CD4-positive, alpha-beta T cell treated with Interleukin-4 for 1 hour (primary cell): ENCODE data around the gene KIAA1217.

ENCODE experiments used
- DNase-seq, 2 donors: peaks; one replicate each; pipeline ENCODE4 v3.0.0-alpha.2; 2020 to 2022

KIAA1217 gene

DNA sequence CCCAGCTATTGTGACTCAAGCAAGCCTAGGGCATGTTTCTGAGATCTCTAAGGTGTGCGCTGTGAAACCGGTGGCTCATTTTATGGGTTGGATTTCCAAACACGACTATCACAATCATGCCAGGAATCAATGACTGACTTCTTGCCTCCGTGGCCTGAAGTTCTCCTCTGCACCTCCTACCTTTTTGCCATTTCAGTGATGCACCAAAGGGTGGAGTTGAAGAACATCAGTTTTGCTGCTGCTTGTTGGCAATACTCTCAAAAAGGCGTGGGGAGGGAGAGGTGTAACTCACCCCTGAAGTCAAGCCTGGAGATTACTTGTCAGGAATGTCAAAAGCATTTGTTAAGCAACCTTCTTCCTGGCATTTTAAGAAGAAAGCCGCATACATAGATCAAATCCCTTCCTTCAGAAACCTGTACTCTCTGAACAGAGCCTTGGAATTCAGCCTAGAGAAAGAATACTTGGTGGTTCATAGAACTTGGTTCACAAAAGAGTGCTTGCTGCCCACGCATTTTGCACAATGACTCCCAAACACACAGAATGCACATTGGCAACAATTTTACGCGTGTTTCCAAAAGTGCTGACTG, 41.0 kb downstream of the KIAA1217 start:
- no peak for DNase-seq

DNA sequence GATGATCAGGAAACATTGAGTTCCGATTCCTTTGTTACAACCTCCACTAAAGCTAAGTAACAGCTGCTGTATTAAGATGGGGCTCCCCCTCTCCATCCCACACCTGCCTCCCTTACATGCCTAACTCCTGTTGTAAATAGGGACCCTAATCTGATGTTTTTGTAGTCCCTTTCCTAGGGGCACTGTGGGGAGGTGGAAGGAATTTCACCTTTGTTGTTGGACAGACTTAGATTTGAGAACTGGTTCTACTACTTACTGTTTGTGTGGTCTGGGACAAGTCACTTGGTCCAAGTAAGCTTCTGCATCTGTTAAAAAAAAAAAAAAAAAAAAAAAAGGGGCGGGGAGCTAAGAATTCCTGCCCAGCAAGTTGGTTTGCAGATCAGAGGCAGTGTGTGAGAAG, 42.6 kb downstream of the KIAA1217 start:
- no peak for DNase-seq

DNA sequence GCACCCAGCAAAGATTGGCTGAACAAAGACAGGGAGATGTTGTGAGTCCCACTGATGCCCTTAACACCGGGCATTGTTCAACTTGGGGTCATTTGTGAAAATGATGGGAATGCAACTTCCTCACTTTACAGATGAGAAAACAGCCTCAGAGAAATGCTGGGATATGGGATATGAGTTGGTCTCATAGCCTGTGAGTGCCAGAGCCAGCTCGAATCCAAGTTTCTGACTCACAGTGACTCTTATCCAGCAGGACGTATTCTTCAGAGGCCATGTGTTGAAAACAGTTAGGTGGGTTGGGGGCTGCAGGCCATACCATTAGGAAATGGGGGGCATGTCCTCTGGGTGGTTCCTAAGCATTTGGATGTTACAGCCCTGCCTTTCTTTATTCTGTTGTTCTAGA, 45.2 kb downstream of the KIAA1217 start:
- DNase-seq, result no peak

DNA sequence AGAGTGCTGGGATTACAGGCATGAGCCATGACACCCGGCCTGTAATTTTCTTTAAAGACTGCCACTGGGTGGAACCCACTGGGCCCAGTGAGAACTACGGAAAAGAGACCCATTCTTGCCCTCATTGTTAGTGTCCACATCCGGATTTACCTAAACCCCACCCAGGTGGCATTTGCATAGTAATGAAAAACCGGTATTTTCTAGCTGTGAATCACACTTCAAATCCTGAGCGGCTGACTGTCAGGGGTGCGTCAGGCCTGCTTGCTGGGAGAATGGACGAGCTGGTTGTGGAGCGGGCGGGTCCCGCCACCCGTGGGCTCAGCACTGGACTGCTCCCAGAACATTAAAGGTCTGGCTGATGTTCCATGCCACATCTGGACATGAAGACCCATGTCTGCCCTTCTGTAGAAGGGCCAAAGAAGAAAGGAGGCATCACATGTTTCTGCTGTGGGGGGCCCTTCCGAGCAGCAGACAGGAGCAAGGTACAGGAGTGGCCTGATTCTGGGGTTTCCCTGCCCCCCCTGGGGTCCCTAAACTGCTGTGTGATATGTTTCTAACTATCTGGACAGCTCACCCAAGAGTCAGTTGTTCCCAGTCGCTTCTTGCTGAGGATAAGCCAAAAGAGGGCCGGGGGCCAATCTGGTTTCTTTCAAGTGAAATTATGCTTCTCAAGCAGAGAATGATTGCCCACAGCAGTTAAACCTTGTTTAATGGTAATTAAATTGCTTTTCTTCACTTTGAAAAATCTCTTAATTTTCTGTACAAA, 46.4 kb downstream of the KIAA1217 start:
- no peak for DNase-seq

DNA sequence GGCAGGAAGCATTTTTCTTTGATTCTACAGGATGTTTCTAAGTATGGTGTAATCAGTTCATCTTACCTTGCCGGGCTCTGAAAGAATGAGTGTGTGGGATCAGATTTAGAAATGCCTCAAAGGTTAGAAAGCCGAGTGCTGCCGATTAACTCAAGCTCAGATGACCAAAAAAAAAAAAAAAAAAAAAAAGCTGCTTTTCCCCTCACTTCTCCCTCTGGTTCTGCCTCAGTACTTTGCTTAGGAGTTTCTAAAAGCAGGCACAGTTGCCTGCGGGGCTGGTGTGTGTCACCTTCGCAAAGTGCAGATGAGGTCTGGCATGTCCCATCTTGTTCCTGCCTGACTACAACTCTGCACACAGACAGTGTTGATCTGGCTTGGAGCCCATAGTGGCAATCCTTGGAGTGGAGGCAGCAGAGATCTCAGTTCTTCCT, 47.0 kb downstream of the KIAA1217 start:
- DNase-seq, result no peak

DNA sequence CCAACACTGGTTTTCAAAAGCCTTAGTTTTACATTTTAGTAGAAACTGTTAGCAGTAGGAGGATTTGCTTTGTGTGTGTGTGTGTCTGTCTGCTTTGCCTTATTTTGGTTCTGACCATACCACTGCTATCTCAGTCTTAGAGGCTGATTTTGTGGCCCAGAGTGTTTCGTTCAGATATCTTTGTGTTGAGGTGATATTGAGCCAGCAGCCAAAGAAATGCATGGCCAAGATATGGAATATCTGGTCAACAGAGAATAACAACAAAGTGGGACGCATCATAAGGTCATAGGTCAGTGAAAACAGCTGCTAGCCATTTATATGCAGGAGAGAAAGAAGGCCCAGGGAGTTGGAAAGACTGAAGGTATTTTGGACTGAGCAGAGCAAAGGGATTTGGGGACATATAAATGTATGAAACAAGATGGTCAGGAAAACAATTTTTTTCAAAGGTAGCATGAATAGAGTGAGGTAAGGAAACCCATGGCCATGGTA, 47.7 kb downstream of the KIAA1217 start:
- no peak for DNase-seq

DNA sequence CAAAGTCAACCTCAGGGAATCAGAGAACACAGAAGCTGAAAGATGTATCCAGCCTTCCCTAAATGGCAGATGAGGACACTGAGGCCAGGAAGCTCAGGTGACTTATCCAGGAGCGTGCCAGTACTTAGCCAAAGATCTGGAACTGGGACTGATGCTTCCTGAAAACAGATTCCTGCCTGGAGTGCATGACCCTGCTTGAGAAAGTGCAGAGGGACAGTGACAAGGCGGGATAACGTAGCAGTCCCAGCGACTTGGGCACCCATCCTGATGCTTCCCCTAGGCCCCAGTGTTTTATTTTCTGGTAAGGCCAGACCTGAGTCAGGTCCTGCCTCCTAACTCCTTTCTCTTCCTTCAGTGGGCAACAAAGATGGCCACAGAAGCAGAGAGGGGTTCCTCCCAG, 48.6 kb downstream of the KIAA1217 start:
- DNase-seq, result no peak

DNA sequence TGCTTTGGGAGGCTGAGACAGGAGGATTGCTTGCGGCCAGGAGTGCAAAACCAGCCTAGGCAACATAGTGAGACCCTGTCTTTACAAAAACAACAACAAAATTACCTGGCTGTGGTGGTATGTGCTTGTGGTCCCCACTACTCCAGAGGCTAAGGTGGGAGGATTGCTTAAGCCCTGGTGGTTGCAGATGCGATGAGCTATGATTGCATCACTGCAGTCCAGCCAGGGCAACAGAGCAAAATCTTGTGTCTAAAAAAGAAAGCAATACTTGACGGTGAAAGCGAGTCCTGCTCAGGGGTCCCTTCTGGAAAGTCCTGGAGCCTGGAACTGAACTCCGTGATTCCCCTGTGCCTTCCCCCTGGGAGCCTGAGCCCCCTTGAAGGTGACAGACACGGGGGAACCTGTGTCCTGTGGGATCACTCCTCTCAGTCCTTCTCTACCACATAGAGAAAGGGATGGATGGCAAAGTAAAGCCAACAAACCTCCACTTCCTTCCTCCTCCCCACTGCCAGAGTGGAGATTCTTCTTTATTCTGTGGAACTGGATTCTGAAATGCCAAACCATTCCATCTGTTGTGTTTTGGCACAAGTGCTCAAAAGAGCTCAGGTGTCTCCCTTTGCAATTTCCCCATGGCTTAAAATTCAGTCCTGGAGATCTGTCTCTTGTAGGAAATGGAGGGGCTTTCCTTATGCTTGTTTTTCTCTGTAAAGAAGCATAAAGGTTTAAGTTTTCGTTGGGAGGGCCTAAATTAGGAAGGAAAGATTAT, 50.6 kb downstream of the KIAA1217 start:
- DNase-seq, result no peak

DNA sequence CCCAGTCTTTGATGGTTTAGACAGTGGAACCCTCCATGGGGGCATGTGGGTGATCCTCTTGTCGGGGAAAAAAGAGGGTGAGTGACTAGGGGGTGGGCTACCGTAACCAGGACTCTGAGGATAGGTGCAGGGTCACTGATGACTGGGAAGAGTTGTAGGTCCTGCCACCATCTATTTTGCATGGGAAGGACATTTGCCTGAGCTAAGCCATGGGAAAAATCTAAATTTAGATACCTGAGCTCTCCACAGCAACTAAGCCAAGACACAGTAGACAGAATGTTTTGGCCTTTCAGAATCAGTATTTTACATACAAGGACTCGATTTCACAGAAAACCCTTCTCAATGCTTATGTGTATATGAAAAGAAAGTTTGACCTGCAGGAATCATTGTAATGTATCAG, 52.7 kb downstream of the KIAA1217 start:
- no peak for DNase-seq

DNA sequence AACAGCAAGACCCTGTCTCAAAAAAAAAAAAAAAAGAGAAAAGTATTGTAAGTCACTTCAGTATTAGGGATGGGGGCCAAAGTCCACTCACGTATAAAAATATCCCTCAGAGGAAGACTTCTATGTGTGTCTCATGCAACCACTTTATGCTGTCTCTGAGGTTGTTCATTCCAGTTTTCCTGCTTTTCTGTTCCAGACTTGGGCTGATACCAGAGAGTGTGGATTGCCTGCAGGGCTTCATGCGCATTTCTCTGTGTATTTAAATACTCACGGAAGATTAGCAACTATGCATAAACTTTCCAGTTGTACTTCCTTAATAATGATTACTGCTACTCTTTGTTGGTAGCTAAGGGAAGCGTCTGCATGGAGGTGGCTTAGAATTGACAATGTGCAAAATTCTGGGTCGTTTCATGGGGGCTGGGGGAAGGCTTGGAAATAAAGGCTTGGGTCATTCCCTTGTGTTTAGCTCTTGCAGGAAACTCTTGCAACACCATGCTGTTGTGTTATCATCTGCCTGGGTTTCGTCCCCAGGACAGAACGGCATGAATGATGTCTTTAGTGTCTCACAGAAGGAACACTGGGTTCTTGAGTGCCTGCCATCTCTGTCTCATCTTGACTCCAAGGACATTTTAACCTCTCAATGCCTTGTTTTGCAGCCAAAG, 54.1 kb downstream of the KIAA1217 start:
- DNase-seq, result no peak

DNA sequence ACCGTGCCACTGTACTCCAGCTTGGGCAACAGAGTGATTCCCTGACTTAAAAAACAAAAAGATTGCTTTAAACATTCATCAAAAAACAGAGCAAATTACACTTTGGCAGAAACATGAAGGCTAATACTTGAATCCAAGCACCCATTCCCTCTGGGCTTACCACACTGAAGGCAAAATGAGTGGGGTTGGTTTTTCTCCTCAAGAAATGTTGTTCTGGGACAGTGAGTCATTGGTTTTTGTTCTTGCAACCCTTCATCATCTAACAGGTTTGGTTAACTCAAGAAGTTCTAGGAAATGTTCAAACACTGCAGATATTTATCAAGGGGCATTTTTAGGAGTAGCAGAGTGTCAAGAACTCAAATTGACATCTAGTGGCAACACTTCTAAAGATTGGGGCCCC, 60.5 kb downstream of the KIAA1217 start:
- no peak for DNase-seq

DNA sequence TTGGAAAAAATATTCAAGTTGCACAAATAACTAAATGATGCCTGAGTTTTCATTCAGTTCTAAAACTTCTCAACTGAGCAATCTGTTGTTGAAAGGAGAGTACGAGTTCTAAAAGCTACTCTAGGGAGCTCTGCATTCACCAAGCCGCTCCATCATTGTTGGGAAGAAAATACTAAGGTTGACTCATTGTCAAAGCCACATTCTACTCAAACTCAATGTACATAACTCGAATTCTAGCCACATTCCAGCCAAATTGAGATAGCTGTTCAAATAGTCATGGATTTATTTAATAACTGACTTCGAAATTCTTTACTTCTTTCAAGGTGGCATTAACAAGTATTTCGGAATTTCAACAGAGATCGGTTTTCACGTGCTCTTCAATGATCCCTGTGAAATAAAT, 63.4 kb downstream of the KIAA1217 start:
- DNase-seq, result no peak

DNA sequence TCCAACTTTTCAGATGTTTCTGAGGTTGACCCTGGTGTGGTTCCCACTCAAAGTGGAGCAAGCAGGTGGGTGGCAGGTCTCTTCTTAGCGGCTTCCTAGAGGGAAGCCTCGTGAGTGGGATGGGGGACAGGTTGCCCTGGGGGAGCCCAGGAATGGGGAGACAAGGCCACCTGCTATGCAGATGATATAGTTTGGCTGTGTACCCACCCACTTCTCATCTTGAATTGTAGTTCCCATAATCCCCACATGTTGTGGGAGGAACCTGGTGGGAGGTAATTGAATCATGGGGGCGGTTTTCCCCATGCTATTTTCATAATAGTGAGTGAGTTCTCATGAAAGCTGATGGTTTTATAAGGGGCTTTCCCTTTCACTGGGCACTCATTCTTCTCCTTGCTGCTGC, 68.3 kb downstream of the KIAA1217 start:
- no peak for DNase-seq

DNA sequence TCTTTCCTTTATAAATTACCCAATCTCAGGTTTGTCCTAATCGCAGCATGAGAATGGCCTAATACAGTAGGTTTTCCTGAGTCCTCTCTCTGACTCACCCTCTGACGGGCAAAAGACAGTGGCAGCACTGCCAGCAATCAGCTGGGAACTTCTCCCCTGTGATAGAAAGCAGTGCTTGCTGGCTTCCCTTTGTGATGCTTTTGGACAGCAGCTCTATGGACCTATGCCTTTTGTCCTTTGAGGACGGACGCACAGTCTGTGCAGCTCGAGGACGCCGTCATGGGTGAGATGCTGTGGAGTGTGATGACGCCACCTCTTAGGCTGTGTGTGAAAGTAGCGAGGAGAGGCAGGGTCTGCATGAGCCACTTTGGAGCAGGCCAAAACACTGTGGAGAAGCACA, 68.8 kb downstream of the KIAA1217 start:
- no peak for DNase-seq

DNA sequence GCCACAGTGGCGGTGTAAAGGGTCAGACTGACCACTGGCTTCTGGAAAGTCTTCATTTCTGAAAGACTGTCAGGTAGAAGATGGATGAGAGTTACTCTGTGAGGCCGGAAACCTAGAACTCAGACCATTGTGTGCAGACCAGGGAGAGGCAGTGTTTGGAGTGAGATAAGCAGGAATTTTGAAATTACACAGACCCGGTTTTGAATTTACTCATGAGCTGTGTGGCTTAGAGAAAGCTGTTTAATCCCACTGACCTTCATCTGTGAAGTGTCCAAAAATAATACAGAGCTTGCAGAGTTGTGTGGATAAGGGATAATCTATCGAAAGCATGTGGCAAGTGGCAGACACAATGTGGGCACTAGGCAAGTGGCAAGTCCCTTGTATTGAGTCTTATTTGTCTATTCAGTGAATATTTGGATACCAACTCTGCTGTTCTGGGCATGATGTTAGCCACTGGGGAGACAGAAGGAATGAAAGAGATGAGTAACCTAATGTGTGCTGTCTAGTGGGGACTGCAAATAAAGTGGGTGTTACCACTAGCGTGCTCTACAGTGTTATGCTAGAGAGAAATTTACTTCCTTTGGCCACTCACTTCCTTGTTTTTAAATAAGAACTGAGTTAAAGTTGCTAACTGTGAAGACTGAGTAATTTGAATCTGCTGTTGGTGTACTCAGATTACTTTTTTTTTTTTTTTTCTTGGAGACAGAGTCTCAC, 69.4 kb downstream of the KIAA1217 start:
- DNase-seq, result no peak

DNA sequence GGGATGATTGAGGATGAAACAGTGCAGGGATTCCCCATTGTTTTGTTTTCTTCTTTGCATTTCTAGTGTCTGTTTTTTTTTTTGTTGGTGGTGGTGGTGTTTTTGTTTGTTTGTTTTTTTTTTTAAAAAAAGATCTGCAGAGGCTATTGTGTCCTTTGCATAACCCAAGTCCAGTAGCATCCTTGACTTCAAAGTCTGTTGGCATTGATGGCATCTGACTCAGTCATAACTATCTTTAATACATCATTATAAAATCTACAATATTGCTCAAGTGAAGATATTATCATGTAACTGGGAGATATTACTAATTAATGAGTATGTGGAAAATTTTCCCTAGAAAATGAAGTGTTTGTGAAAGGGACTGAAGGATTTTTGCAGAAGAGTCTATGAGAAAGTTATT, 70.2 kb downstream of the KIAA1217 start:
- no peak for DNase-seq

DNA sequence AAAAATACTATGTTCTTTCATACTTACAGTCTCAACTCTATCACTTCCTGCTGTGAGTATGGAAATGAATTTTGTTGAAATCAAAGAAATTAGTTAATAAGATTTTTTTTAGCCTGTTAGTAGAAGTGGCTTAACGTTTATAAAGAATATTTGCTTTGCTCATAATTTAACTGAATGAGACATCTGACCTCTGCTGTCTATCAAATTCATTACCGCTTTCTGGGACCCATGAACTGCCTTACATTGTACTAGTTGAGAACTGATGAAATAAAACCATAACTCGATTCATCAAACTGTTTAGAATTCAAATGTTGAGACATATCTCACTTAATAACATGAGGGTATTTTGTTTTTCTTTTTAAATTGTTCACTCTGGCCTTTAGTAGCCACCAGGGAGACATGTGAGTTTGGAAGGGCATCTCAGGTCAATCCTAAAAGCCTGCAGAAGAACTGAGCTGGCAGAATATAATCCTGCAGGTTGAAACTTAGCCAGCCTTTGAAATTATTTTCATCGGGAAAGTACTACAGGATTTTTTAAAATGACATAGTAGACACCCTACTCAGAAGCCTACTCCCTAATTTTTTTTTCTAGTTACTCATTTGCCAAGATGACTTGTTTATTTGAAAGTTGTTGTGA, 78.7 kb downstream of the KIAA1217 start:
- no peak for DNase-seq

DNA sequence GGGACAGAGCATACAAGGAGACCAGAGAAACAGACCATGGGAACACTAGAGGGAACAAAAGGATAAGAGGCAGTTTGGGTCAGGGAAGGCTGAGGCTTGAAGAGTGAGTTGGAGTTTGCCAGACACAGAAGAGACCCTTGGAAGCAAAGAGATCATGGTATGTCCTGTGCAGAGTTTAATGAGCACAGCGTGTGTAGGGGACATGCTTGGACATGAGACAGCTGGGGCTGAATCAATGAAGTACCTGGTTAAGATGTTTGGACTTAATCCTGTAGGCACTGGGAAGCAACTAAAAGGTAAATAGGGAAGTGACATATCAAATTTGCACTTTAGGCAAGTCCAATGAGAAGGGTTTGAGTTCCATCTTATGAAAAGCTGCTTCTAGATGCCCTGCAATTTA, 79.6 kb downstream of the KIAA1217 start:
- no peak for DNase-seq

DNA sequence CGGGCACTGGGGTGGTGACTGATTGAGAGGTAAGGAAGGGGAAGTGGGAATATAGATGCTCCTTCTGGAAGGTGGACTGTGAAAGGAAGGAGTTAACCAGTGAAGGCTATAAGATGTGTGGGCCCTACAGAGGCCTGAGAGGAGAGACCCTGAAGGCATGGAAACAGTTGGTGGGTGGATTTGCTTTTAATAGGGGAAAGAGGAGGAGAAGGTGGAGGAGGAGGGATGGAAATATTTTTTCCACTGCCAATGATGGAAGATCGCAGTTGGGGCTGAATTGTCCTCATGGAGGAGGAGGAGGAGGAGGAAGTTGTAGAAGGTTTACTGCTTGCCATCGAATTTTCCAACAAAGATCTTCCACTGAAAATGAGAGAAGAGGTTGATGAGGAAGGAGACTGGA, 80.3 kb downstream of the KIAA1217 start:
- no peak for DNase-seq

DNA sequence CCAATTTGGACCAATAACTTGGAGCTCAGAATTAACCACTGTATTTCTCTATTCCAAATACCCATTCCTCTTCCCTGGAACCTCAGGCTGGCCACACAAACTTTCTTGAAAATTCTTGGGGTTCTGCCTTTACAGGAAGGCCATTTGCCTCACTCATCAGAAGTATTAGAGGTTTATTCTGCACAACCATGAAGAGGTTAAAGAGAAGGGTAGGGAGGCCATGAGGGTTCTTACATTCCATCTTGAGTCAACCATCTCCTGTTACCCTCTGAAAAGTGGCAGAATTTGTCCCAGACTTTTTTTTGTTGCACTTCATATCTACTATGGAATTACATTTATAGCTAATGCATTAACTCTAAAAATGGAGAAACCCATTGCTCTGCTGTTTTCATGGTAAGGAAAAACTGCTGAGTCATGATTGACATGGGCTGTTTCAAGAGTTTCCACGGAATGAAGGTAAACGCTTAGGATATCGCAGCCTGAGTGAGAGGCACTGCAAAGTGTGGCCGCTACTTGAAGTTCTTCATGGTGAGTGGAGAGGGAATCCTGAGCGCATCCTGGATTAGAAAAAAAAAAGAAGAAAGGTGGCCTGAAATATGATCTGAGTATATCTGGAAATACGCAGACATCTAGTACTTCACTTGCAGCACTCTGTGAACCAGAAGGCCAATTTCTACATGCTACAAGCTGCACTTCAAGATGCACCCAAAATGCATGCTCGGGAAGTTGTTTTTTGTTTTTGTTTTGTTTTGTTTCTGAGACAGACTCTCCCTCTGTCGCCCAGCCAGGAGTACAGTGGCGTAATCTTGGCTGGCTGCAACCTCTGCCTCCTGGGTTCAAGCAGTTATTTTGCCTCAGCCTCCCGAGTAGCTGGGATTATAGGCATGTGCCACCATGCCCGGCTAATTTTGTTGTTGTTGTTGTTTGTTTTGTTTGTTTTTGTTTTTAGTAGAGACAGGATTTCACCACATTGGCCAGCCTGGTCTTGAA, 83.7 kb downstream of the KIAA1217 start:
- no peak for DNase-seq
